ENCODE data around the gene SLC2A9. TPM values are rescaled to one million over a fixed set of nuclear protein-coding genes. Genes with fewer than 3 reads are reported as not detected.
A peak's percentile ranks its signal among the peaks of the same experiment; 100 is the strongest.

The SLC2A9 gene
- total RNA-seq, 1 donor from 2014 or later = 0.72 TPM

GRCh38 chr4:10015140-10015753 lies 6.0 kb downstream of the SLC2A9 start:
- peaks cover 15% of the 10 kb centered on the region for H3K27me3 Mint-ChIP-seq (ENCODE audit: low read depth)
- H3K4me3 Mint-ChIP-seq (ENCODE audit: unreplicated experiment) = no peak overlapping the region
- DNase-seq (ENCODE audit: low spot score) = no peak
- no peaks in the 10 kb centered on the region for H3K36me3 Mint-ChIP-seq (ENCODE audit: low read depth)
- H3K9me3 Mint-ChIP-seq (ENCODE audit: low read depth) = no peaks in the 10 kb centered on the region
- H3K27ac Mint-ChIP-seq (ENCODE audit: unreplicated experiment) = no peak overlapping the region
- H3K4me1 Mint-ChIP-seq (ENCODE audit: low read depth) = peaks cover 9% of the 10 kb centered on the region
- TF ChIP-seq CTCF (IDR thresholded peaks at IDR 0.05) = peak; percentile 77

- H3K4me1 Mint-ChIP-seq (ENCODE audit: low read depth) = peaks cover 4% of the 10 kb centered on the region
- peak; percentile 65 for TF ChIP-seq CTCF (IDR thresholded peaks at IDR 0.05)
- peaks cover 15% of the 10 kb centered on the region for H3K27me3 Mint-ChIP-seq (ENCODE audit: low read depth)
- no peak overlapping the region for H3K4me3 Mint-ChIP-seq (ENCODE audit: unreplicated experiment)
- no peaks in the 10 kb centered on the region for H3K36me3 Mint-ChIP-seq (ENCODE audit: low read depth)
- H3K27ac Mint-ChIP-seq (ENCODE audit: unreplicated experiment) = no peak overlapping the region
- no peak for DNase-seq (ENCODE audit: low spot score)
- H3K9me3 Mint-ChIP-seq (ENCODE audit: low read depth) = no peaks in the 10 kb centered on the region
Observed at GRCh38 chr4:10013722-10014121, 7.6 kb downstream of the SLC2A9 start.

GRCh38 chr4:10011885-10012284 lies 9.4 kb downstream of the SLC2A9 start:
- no peak overlapping the region for H3K4me3 Mint-ChIP-seq (ENCODE audit: unreplicated experiment)
- DNase-seq (ENCODE audit: low spot score) = no peak
- peaks cover 14% of the 10 kb centered on the region for H3K4me1 Mint-ChIP-seq (ENCODE audit: low read depth)
- H3K27ac Mint-ChIP-seq (ENCODE audit: unreplicated experiment) = no peak overlapping the region
- no peak for TF ChIP-seq CTCF (IDR thresholded peaks at IDR 0.05)
- peaks cover 15% of the 10 kb centered on the region for H3K27me3 Mint-ChIP-seq (ENCODE audit: low read depth)
- no peaks in the 10 kb centered on the region for H3K36me3 Mint-ChIP-seq (ENCODE audit: low read depth)
- no peaks in the 10 kb centered on the region for H3K9me3 Mint-ChIP-seq (ENCODE audit: low read depth)

GRCh38 chr4:10011277-10011676 lies 10.0 kb downstream of the SLC2A9 start:
- no peaks in the 10 kb centered on the region for H3K36me3 Mint-ChIP-seq (ENCODE audit: low read depth)
- no peak for DNase-seq (ENCODE audit: low spot score)
- no peaks in the 10 kb centered on the region for H3K9me3 Mint-ChIP-seq (ENCODE audit: low read depth)
- no peak overlapping the region for H3K4me3 Mint-ChIP-seq (ENCODE audit: unreplicated experiment)
- H3K4me1 Mint-ChIP-seq (ENCODE audit: low read depth) = peaks cover 20% of the 10 kb centered on the region
- no peak overlapping the region for H3K27ac Mint-ChIP-seq (ENCODE audit: unreplicated experiment)
- no peak for TF ChIP-seq CTCF (IDR thresholded peaks at IDR 0.05)
- H3K27me3 Mint-ChIP-seq (ENCODE audit: low read depth) = peaks cover 15% of the 10 kb centered on the region

- H3K4me1 Mint-ChIP-seq (ENCODE audit: low read depth) = peaks cover 26% of the 10 kb centered on the region
- TF ChIP-seq CTCF (IDR thresholded peaks at IDR 0.05) = no peak
- H3K27me3 Mint-ChIP-seq (ENCODE audit: low read depth) = peaks cover 14% of the 10 kb centered on the region
- no peak overlapping the region for H3K4me3 Mint-ChIP-seq (ENCODE audit: unreplicated experiment)
- no peak for DNase-seq (ENCODE audit: low spot score)
- no peak overlapping the region for H3K27ac Mint-ChIP-seq (ENCODE audit: unreplicated experiment)
- no peaks in the 10 kb centered on the region for H3K9me3 Mint-ChIP-seq (ENCODE audit: low read depth)
- H3K36me3 Mint-ChIP-seq (ENCODE audit: low read depth) = no peaks in the 10 kb centered on the region
Observed at GRCh38 chr4:10009861-10010500, 11.3 kb downstream of the SLC2A9 start.
